Right kidney (tissue), 1 donor: ENCODE measurements around the gene DNAL4.
A peak's percentile ranks its signal among the peaks of the same experiment; 100 is the strongest.

ENCODE experiments used
- DNase-seq: peaks from one replicate; pipeline ENCODE4 v3.0.0-alpha.2; 2016

Gene DNAL4

DNA sequence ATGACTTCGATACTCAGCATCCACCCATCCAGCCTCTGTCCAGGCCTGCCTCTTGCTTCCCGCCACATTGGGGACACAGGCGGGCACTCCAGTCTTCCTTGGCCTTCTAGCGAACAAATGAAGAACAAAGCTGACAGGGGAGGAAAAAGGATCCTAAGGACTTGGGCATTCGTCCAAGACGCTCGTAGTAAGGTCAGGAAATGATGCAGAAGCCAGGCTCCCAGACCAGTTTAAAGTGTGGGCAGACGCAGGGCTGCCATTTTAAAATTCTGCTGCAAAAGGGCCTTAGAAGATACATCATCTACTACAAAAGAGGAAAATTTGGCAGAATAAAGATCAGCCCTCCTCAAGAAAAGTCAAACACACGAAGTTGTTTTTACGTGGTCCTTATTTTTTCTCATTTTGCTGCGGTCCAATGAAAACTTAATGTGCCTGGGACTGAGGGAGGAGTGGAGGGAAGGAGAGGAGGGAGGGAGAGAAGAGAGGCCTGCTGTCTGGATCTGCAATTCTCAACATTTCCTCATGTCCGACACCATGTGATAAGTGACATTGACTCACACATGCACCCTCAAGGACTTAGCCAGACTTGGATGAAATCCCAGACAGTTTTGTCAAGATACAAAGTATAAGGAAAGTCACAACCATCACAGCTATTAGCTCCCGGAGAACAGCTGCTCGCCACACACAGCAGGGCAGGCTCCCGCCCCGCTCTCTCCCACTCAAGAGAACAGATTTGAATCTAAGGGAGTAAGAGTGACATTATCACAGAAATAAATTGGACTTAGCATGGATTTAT lies 5.7 kb downstream of the DNAL4 start:
- no peak for DNase-seq

GRCh38 chr22:38786631-38787030 lies 7.3 kb downstream of the DNAL4 start:
- DNase-seq: no peak

DNA sequence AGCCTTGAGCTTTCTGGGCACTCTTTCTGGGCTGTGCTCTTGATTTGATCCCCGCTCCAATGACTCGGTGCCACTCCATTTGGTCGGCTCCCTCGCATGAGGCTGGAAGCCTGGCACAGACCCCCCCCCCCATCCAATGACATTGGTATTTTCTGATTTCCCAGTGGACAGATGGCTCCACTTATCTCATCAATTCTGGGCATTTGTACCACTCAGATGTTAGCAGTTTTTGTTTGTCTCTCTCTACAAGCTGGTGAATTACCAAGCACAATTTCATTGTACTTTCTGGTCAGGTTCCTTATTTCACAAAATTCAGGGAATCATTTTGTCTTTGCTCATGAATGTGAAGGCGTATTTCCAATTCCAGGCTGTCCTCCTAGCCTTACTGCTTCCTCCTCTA lies 9.1 kb downstream of the DNAL4 start:
- DNase-seq: no peak

DNA sequence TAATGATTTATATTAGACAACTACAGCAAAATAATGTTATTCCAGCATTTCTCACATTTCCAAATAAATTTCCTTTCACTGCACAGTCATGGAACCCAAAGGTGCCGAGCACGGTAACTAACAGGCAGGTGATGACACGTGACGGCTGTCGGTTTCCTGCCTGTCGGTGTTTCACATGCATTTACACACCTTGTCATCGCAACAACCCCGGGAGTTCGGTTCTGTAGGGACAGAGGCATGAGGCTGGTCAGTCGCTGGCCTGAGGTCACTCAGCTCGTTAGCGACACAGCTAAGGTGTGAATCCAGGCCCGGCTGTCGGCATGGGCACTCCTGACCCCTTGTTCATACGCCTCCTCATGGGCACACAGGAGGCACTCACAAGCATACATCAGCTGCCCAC lies 9.9 kb downstream of the DNAL4 start:
- DNase-seq: no peak

DNA sequence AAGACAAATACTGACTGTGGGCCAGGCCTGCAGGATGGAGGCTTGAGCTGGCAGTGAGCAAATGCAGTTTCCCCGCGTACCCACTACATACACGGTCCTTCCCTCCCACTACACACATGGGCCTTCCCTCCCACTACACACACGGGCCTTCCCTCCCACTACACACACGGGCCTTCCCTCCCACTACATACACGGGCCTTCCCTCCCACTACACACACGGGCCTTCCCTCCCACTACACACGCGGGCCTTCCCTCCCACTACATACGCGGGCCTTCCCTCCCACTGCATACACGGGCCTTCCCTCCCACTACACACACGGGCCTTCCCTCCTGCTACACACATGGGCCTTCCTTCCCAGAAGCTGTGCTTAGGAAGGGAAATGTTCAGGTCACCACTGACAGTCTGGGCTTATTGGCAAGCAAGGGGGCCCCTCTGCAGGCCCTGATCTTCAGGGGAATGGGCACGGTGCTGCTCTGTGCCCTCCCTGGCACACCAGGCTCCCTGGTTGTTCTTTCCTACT lies 10.8 kb downstream of the DNAL4 start:
- DNase-seq: no peak

DNA sequence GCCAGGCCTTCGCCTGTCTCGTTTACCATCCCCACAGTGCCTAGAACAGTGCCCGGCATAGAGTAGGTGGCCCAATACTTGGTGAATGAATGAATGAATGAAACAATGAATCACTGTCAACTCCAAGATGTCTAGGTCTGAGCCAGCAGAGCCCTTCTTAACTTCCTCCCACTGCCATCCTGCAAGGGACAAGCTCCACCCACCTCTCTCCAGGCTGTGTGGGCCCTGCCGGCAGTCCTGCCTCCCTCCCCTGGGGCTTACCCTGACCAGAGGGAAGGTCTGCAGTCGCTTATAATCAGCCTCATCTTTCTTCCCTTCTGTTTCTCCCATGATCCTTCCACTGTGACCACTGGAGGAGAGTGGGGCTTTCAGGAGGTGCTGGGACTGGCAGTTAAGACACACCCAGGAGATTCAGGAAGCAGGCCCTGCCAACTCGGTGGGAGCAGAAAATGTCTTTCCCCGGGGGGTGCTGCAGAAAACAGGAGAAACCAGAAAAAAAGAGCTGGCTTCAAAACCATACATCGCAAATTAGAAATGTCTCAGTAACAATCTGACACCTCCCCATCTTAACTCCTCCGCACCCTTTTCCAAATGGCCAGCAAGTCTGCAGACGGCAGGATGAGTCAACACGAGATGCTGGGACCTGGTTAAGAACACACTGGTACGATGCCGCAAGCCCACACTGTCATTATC lies 11.4 kb downstream of the DNAL4 start:
- peak; percentile 7 for DNase-seq

- DNase-seq: no peak
Measured at GRCh38 chr22:38781033-38781432, 12.9 kb downstream of the DNAL4 start.

DNA sequence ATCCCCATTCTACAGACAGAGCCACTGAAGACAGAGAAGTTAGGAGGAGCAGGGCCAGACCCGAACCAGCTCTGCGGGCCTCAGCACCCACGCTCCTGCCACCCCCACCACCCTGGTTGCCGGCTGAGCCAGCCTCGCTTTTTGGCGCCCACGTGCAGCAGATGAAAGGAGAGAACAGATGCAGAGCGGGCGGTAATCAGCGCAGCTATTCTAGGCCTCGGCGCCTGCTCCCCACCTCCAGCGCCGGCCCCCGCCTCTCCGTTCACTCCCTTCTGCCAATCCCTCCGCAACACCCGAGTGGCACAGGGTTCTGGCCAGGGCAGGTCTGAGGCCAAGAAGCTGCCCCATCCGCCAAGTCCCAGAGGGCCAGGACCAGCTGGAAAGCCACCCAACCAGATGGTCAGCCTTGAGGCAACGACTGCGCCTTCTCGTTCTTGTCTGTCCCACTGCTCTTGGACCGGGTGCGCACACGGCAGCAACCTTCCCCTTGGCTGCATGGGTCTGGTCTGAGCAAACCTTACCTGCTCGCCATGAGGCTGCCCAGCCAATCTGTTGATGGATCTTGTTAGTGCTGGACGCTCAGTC lies 16.8 kb downstream of the DNAL4 start:
- DNase-seq: no peak

DNA sequence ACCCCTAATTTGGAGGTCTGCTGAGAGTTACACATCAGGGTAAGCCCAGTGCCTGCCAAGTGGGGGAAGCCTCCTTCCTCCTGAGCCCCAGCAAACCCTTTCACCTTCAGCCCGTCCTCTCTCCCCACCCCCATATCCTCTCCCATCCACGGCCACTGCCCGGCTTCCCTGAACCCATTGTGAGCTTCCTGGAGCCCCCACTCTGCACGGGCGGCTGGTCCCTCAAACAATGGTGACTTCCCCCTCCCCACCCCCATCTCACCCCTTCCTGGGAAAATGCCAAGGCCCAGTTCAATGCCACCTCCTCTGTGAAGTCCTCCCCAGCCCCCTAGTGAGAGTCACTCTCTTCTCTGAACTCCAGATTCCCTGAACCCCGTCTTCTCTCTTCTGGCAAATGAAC lies 17.9 kb downstream of the DNAL4 start:
- no peak for DNase-seq

- no peak for DNase-seq
Measured at GRCh38 chr22:38775656-38776055, 18.3 kb downstream of the DNAL4 start.

GRCh38 chr22:38774496-38775166 lies 19.3 kb downstream of the DNAL4 start:
- DNase-seq: no peak

DNA sequence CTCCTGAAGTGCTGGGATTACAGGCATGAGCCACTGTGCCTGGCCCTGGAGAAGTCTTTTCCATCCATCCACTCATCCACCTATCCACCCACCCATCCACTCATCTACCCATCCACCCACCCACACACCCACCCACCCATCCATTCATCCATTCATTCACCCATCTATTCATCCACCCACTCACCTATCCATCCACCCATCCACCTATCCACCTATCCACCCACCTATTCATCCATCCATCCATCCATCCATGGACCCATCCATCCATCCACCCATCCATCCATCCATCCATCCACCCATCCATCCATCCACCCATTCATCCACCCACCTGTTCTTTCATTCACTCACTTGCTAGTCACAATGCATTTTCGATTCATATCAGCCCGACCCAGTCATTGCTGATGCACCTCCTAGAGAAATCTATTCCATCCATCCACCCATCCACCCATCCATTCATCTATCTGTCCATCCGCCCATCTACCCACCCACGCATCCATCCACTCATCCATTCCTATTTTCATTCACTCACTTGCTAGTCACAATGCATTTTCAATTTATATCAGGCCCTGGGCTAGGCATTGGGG lies 20.5 kb downstream of the DNAL4 start:
- no peak for DNase-seq

GRCh38 chr22:38772623-38772873 lies 21.4 kb downstream of the DNAL4 start:
- DNase-seq: no peak

- DNase-seq: no peak
Measured at GRCh38 chr22:38770257-38770949, 23.5 kb downstream of the DNAL4 start.

GRCh38 chr22:38768036-38768435 lies 25.9 kb downstream of the DNAL4 start:
- DNase-seq: no peak

DNA sequence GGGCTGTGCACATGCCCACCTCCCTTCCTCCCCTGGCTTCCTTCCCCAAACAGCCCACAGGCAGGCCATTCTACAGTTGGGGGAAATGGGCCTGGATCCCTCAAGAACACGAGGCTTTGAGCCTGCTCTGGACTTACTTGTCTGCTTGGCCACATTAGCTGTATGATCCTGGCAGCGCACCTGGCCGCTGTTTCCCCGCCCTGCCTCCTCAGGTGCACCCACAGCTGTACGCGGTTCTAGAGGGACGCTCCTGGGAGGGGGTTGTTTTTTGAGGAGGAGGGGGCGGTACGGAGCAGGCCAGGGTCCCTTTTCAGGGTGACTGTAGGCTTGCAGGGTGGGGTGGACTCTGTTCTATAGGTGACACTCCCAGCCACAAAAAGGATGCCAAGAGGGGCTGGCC lies 26.6 kb downstream of the DNAL4 start:
- DNase-seq: no peak

DNA sequence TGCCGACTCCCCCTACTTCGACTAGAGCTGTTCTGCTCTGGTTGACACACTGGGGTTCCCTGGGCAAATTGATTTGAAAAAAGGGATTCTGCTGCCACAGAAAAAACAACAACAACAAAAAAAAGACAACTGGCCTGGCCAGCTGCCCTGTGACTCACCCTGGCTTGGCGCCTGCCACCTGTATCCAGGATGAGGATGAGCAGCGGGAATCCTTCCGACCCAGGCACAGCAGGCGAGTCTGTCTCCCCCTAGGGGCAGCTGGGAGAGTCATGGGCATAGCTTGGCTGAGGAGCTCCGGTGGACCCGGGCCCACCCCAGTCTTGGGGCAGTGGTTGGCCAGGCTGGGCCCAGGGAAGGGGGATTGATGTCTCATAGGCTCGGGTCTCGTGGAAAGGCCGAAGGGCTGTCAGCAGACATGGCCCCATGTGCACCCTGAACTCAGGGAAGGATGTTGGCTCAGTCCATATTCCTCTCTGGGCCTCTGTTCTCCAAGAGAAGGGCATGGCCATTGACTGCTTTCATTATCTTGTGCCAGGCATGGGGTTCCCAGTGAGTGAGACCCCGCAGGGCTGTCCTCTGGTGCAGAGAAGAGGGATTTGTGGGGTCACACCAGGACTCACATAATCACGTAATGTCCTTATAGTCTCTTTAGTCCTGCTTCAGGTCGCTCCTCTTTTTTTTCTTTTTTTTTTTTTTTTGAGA lies 27.7 kb downstream of the DNAL4 start:
- peak; percentile 41 for DNase-seq

GRCh38 chr22:38762551-38762983 lies 31.4 kb downstream of the DNAL4 start:
- DNase-seq: peak; percentile 45

DNA sequence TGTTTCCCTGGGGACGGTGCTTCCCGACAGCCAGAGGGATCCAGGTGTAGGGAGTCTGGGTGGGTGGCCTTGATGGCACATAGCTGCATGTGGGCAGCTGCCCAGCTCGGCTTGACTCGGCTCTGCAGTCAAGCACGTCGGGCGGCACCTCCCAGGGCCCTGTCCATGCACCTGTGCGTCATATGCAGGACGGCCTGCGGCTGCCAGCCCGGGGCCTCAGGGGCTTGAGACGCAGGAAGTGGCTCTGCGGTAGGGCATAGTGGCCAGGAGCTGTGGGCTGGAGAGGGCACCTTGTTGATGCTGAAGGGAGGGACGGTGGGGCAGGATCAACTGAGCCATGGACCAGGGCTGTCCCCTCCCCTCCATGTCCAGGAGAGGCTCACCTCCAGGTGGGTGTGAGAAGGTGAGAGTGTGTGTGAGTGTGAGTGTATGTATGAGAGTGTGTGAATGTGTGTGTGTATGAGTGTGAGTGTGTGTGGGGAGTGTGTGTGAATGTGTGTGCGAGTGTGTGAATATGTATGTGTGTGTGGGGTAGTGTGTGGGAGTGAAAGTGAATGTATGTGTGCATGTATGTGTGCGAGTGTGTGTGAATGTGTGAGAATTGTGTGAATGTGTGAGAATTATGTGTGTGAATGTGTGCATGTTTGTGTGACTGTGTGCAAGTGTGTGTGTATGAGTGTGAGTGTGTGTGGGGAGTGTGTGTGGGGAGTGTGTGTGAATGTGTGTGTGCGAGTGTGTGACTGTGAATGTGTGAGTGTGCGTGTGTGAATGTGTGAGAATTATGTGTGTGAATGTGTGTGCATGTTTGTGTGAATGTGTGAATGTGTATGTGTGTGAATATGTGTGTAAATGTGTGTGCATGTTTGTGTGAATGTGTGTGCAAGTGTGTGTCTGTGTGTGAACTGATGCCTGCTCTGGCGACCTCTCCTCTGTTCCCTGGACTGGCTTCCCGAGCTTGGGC lies 32.5 kb downstream of the DNAL4 start:
- DNase-seq: peak; percentile 24
